ENCODE measurements around the gene TBX19.
A peak's percentile ranks its signal among the peaks of the same experiment; 100 is the strongest.

DNA sequence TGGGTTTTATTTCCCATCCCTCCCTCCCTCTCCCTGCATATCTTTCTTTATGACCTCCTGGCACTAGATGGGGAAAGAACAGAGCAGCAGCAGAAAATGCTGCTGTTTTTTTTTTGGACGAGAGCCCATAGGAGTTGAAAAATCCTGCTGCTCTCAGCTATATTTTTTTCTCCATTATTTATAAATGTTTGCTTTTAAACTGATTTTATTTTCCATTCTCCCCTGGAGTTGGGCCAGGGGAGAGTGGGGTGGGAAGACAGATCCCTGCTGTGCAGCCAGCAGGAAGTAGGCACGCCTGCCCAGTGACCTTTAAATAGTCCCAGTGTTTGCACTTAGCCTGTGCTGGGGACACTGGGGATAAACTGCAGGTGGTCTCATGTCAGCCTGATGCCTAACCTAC, 37.5 kb upstream of the TBX19 start:
- TF ChIP-seq, protein P1, sequence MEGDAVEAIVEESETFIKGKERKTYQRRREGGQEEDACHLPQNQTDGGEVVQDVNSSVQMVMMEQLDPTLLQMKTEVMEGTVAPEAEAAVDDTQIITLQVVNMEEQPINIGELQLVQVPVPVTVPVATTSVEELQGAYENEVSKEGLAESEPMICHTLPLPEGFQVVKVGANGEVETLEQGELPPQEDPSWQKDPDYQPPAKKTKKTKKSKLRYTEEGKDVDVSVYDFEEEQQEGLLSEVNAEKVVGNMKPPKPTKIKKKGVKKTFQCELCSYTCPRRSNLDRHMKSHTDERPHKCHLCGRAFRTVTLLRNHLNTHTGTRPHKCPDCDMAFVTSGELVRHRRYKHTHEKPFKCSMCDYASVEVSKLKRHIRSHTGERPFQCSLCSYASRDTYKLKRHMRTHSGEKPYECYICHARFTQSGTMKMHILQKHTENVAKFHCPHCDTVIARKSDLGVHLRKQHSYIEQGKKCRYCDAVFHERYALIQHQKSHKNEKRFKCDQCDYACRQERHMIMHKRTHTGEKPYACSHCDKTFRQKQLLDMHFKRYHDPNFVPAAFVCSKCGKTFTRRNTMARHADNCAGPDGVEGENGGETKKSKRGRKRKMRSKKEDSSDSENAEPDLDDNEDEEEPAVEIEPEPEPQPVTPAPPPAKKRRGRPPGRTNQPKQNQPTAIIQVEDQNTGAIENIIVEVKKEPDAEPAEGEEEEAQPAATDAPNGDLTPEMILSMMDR (IDR thresholded peaks at IDR 0.05 in 8 of 11, conservative IDR thresholded peaks at IDR 0.05 in 3 of 11), result no peak
- TF ChIP-seq POLR2AphosphoS5 (IDR thresholded peaks at IDR 0.05), result peak in 1 of 3 donors; percentile 51
